Measurements from ENCODE around the gene TRIP11.

The TRIP11 gene

DNA sequence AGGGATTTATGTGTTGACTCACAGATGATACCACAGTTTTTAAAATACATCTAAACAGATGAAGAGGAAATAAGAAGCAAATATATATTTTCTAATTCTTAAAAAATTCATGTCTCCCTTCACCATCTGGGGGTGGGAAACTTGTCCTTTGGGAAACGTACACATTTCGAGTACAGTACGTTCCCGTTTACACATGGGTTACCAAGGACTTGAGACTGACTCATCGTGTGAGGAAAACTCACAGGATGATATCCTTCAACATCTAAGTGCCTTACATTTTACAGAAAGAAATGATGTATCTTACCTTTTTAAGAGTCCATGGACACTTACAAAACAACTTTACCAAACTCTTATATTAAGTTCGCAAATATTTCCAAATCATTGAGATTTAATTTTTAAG, 76.4 kb downstream of the TRIP11 start:
- Histone ChIP-seq H3K9me3 (no peaks in the 10 kb centered on the region), H3K36me3 (0 out of 2 replicates have a peak, but pooled peaks cover 10% of the 10 kb centered on the region), H3K27me3 (no peaks in the 10 kb centered on the region), H3K4me1 (peaks cover 16% of the 10 kb centered on the region), H3K9ac (no peak overlapping the region), H3K27ac (no peak overlapping the region), H4K20me1 (no peaks in the 10 kb centered on the region), H3K4me3 (no peak overlapping the region), H3K4me2 (no peak overlapping the region)
- TF ChIP-seq Cebpa-rat (IDR thresholded peaks at IDR 0.05) = no peak

DNA sequence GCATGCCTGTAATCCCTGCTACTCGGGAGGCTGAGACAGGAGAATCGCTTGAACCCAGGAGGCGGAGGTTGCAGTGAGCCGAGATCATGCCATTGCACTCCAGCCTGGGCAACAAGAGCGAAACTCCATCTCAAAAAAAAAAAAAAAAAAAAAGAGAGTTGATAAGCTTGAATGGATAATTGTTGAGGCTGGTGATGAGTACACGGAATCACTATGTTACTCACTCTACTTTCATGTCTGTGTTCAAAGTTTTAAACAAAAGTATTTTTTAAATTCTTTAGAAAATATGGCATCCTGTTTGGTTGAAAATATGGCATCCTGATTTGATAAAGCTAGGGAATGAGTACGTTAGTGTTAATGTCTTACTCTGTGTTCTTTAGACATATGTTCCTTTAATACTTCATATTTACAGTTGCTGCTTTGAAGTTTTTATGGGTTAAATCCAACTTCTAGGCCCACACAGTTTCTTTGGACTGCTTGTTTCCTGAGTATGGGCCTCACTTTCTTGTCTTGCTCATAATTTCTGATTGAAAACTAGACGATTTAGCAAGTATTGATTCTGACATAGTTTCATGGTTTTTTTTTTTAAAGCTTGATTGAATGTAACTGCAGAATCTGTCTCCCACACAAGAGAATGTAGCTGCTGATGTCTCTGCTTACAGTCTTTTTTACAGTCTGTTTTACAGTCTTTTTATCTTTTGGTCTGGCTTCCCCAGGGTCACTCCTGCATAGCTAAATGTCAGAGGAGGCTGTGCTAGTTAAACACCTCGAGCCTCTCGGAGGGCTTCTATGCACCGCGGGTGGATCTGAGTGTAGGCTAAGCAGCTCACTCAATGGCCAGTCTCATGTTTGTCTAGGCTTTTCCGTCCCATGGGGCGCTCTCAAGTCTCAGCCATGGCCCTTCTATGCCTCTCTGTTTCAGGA, 78.3 kb downstream of the TRIP11 start:
- no peaks in the 10 kb centered on the region for H3K4me1 ChIP-seq
- H3K27ac ChIP-seq = no peak overlapping the region
- H4K20me1 ChIP-seq = no peaks in the 10 kb centered on the region
- no peaks in the 10 kb centered on the region for H3K9me3 ChIP-seq
- H3K4me2 ChIP-seq = no peak overlapping the region
- H3K27me3 ChIP-seq = no peaks in the 10 kb centered on the region
- H3K9ac ChIP-seq = no peak overlapping the region
- H3K4me3 ChIP-seq = no peak overlapping the region
- no peak for TF ChIP-seq Cebpa-rat (IDR thresholded peaks at IDR 0.05)
- H3K36me3 ChIP-seq = 0 out of 2 replicates have a peak, but pooled peaks cover 6% of the 10 kb centered on the region

- Histone ChIP-seq H4K20me1 (no peaks in the 10 kb centered on the region), H3K9me3 (no peaks in the 10 kb centered on the region), H3K27me3 (no peaks in the 10 kb centered on the region), H3K4me3 (no peak overlapping the region), H3K36me3 (no peaks in the 10 kb centered on the region), H3K9ac (no peak overlapping the region), H3K4me2 (no peak overlapping the region), H3K27ac (no peak overlapping the region), H3K4me1 (no peaks in the 10 kb centered on the region)
- TF ChIP-seq Cebpa-rat (IDR thresholded peaks at IDR 0.05) = no peak
These were observed 82.0 kb downstream of the TRIP11 start for GRCh38 chr14:91957876-91958313.

- Histone ChIP-seq H3K27ac (no peak overlapping the region), H3K4me2 (no peak overlapping the region), H3K27me3 (no peaks in the 10 kb centered on the region), H3K36me3 (no peaks in the 10 kb centered on the region), H4K20me1 (no peaks in the 10 kb centered on the region), H3K9me3 (no peaks in the 10 kb centered on the region), H3K9ac (no peak overlapping the region), H3K4me1 (no peaks in the 10 kb centered on the region), H3K4me3 (no peak overlapping the region)
- no peak for TF ChIP-seq Cebpa-rat (IDR thresholded peaks at IDR 0.05)
These were observed 83.2 kb downstream of the TRIP11 start for GRCh38 chr14:91956616-91957015.

- no peak overlapping the region for H3K9ac ChIP-seq
- no peak for TF ChIP-seq Cebpa-rat (IDR thresholded peaks at IDR 0.05)
- H3K4me2 ChIP-seq = no peak overlapping the region
- H3K36me3 ChIP-seq = no peaks in the 10 kb centered on the region
- H3K9me3 ChIP-seq = no peaks in the 10 kb centered on the region
- H3K27me3 ChIP-seq = no peaks in the 10 kb centered on the region
- no peak overlapping the region for H3K4me3 ChIP-seq
- no peaks in the 10 kb centered on the region for H3K4me1 ChIP-seq
- H3K27ac ChIP-seq = no peak overlapping the region
- no peaks in the 10 kb centered on the region for H4K20me1 ChIP-seq
These were observed 84.7 kb downstream of the TRIP11 start for GRCh38 chr14:91955168-91955567.

GRCh38 chr14:91953170-91953985, 86.5 kb downstream of the TRIP11 start:
- Histone ChIP-seq H3K4me2 (no peak overlapping the region), H3K27ac (no peak overlapping the region), H3K4me1 (no peaks in the 10 kb centered on the region), H3K9me3 (no peaks in the 10 kb centered on the region), H4K20me1 (no peaks in the 10 kb centered on the region), H3K36me3 (no peaks in the 10 kb centered on the region), H3K27me3 (peaks cover 4% of the 10 kb centered on the region), H3K4me3 (no peak overlapping the region), H3K9ac (no peak overlapping the region)
- TF ChIP-seq Cebpa-rat (IDR thresholded peaks at IDR 0.05) = no peak

- Histone ChIP-seq H3K27ac (no peak within 1 kb of the TSS), H3K27me3 (peaks cover 39% of the 10 kb centered on the region), H3K4me1 (no peaks in the 10 kb centered on the region), H3K36me3 (no peaks in the 10 kb centered on the region), H3K9me3 (0 out of 2 replicates have a peak, but pooled peaks cover 3% of the 10 kb centered on the region), H3K4me2 (0 out of 2 replicates have a peak within 1 kb of the TSS, but pooled peaks have one; percentile 19), H3K9ac (no peak within 1 kb of the TSS), H4K20me1 (no peaks in the 10 kb centered on the region), H3K4me3 (peak within 1 kb of the TSS; percentile 14; the same call in 1 of the 2 replicates)
- no peak for TF ChIP-seq Cebpa-rat (IDR thresholded peaks at IDR 0.05)
These were observed 92.2 kb downstream of the TRIP11 start, which contains the start of gene FBLN5 for GRCh38 chr14:91947475-91948184. FBLN5 (minus strand) TSS chr14:91947694; CDS start chr14:91947229, 465 bp downstream.

- Histone ChIP-seq H3K9me3 (0 out of 2 replicates have a peak, but pooled peaks cover 3% of the 10 kb centered on the region), H3K9ac (no peak overlapping the region), H3K4me1 (no peaks in the 10 kb centered on the region), H3K4me2 (0 out of 2 replicates have a peak overlapping the region, but pooled peaks have one; percentile 19), H3K27ac (no peak overlapping the region), H3K27me3 (peaks cover 39% of the 10 kb centered on the region), H3K4me3 (peak overlapping the region; percentile 14; the same call in 1 of the 2 replicates), H4K20me1 (no peaks in the 10 kb centered on the region), H3K36me3 (no peaks in the 10 kb centered on the region)
- no peak for TF ChIP-seq Cebpa-rat (IDR thresholded peaks at IDR 0.05)
These were observed 93.0 kb downstream of the TRIP11 start for GRCh38 chr14:91946622-91947474.

Measured in BLaER1 (cell line).